ENCODE data around the gene TLR7. TPM values are rescaled to one million over a fixed set of nuclear protein-coding genes. Genes with fewer than 3 reads are reported as not detected.

Gene TLR7
- total RNA-seq, 1 experiment from 2014 or later: not detected

GRCh38 chrX:12886545-12886944 lies 19.7 kb downstream of the TLR7 start:
- no peak overlapping the region for H3K4me3 Mint-ChIP-seq
- no peaks in the 10 kb centered on the region for H3K79me2 ChIP-seq (ENCODE audit: insufficient read depth, low read length)
- no peak overlapping the region for H4K91ac ChIP-seq (ENCODE audit: insufficient read length, low read depth, low read length)
- H3K4me2 ChIP-seq (ENCODE audit: insufficient read depth, insufficient read length, low read length): no peak overlapping the region
- H3K4me1 Mint-ChIP-seq: no peaks in the 10 kb centered on the region
- no peak overlapping the region for H3K56ac ChIP-seq (ENCODE audit: insufficient read length, low read depth, low read length)
- H3K27me3 Mint-ChIP-seq (ENCODE audit: low read depth): no peaks in the 10 kb centered on the region; the same call in 1 of the 2 replicates
- no peak overlapping the region for H2BK12ac ChIP-seq (ENCODE audit: insufficient read length, low read depth, low read length)
- H3K4ac ChIP-seq (ENCODE audit: low read depth, low read length): no peak overlapping the region
- no peak overlapping the region for H3K9ac ChIP-seq (ENCODE audit: extremely low read depth, insufficient read length, low read length)
- no peak overlapping the region for H2BK120ac ChIP-seq (ENCODE audit: low read depth, low read length, poor library complexity, severe bottlenecking)
- no peaks in the 10 kb centered on the region for H3K4me1 ChIP-seq (ENCODE audit: insufficient read depth, low read length)
- no peaks in the 10 kb centered on the region for H3K27me3 ChIP-seq (ENCODE audit: insufficient read depth, low read length)
- WGBS (ENCODE audit: extremely low coverage, insufficient read length, low lambda C conversion rate): no CpG with 5 or more reads among the region's 3 CpGs
- no peaks in the 10 kb centered on the region; a peak in 1 of 7 replicates for H3K36me3 Mint-ChIP-seq (ENCODE audit: insufficient read depth in 1 of 3, low read depth in 3 of 3)
- no peaks in the 10 kb centered on the region for H3K23me2 ChIP-seq (ENCODE audit: insufficient read length, low read depth, low read length, poor library complexity, severe bottlenecking)
- H2AK5ac ChIP-seq (ENCODE audit: insufficient read length, low read length): no peak overlapping the region
- no peak overlapping the region for H2BK15ac ChIP-seq (ENCODE audit: low read depth, low read length)
- H3K14ac ChIP-seq (ENCODE audit: insufficient read depth, low read length): no peak overlapping the region
- H4K8ac ChIP-seq (replicated peaks; ENCODE audit: insufficient read length, low read depth, low read length): no peak overlapping the region
- H3T11ph ChIP-seq (ENCODE audit: low read length): no peak overlapping the region
- no peak overlapping the region for H3K27ac ChIP-seq (ENCODE audit: insufficient read length, low read depth, low read length)
- H2BK5ac ChIP-seq (ENCODE audit: insufficient read length, low read length): no peak overlapping the region
- H4K5ac ChIP-seq (ENCODE audit: insufficient read length, low read depth, low read length): no peak overlapping the region
- no peak for TF ChIP-seq CTCF (conservative IDR thresholded peaks at IDR 0.05)
- H2BK20ac ChIP-seq (ENCODE audit: low read depth, low read length, poor library complexity, severe bottlenecking): no peak overlapping the region
- no peaks in the 10 kb centered on the region for H4K20me1 ChIP-seq (ENCODE audit: control insufficient read depth, insufficient read depth, insufficient read length)
- H3K9me3 Mint-ChIP-seq: peaks cover 57 to 58% of the 10 kb centered on the region in 2 experiments
- no peak overlapping the region for H2AFZ ChIP-seq (ENCODE audit: low read length)
- no peak overlapping the region for H3K23ac ChIP-seq (ENCODE audit: insufficient read length, low read depth, low read length)
- no peak overlapping the region for H3K27ac Mint-ChIP-seq
- H3K9me3 ChIP-seq (ENCODE audit: control insufficient read depth, low read depth, low read length): peaks cover 5% of the 10 kb centered on the region
- no peaks in the 10 kb centered on the region for H3K79me1 ChIP-seq (ENCODE audit: insufficient read depth, low read depth, low read length, poor library complexity, severe bottlenecking)
- no peak overlapping the region for H3K18ac ChIP-seq (ENCODE audit: insufficient read length, low read depth, low read length)
- no peak for DNase-seq
